HEK293 (cell line): ENCODE measurements around the gene MEOX1.
A peak's percentile ranks its signal among the peaks of the same experiment; 100 is the strongest.

Experiments used
- CTCF ChIA-PET: fragments of 350-600 bp; formaldehyde crosslinking; extraction: SDS; loops from one replicate; lab custom pipeline; 2021; ENCODE audit warnings: antibody characterized with exemption; lab: Yijun Ruan, JAX
- POLR2A ChIA-PET: fragments of 300-600 bp; formaldehyde crosslinking; extraction: SDS; loops from one replicate; lab custom pipeline; 2020; ENCODE audit warnings: antibody characterized with exemption, inconsistent platforms; lab: Yijun Ruan, JAX
- H3K27ac ChIP-seq: fragments of 200-500 bp; sonication (Bioruptor generic); 2 replicates; pipeline ENCODE4 v1.5.1; 2014; ENCODE audit warnings: low read depth, low read length, control low read depth, inconsistent platforms; ENCODE audit errors: extremely low read depth
- H3K36me3 ChIP-seq, 2 experiments: fragments of 200-500 bp in 1 of 2; sonication (Bioruptor generic) in 1 of 2; 1 replicate in 1 of 2; 2 replicates in 1 of 2; pipeline ENCODE4 v1.5.1; 2014 to 2017; ENCODE audit warnings: inconsistent platforms in 2 of 2, low read length in 2 of 2; ENCODE audit not compliant: control insufficient read depth in 2 of 2, insufficient read depth in 1 of 2
- H3K4me1 ChIP-seq: fragments of 200-500 bp; sonication (Bioruptor generic); 2 replicates; pipeline ENCODE4 v1.5.1; 2014; ENCODE audit warnings: mild to moderate bottlenecking, low read length, inconsistent platforms; ENCODE audit not compliant: control insufficient read depth, insufficient read depth
- H3K4me3 ChIP-seq: 2 replicates; pipeline ENCODE4 v1.5.1; 2011; ENCODE audit warnings: low read depth, mild to moderate bottlenecking, control low read depth, low read length, moderate library complexity
- H3K9me3 ChIP-seq: fragments of 200-500 bp; sonication (Bioruptor generic); 2 replicates; pipeline ENCODE4 v1.5.1; 2014; ENCODE audit warnings: low read depth, low read length, inconsistent platforms; ENCODE audit not compliant: control insufficient read depth, insufficient read depth
- BCL11B ChIP-seq: fragments of 450-650 bp; formaldehyde crosslinking; IDR thresholded peaks from 2 replicates; pipeline ENCODE4 v1.5.1; 2016; ENCODE audit warnings: low read depth, missing biosample characterization, missing genetic modification characterization
- KLF1 ChIP-seq: fragments of 450-650 bp; formaldehyde crosslinking; IDR thresholded peaks from 2 replicates; pipeline ENCODE4 v1.5.1; 2016; ENCODE audit warnings: missing biosample characterization, missing genetic modification characterization
- KLF16 ChIP-seq: fragments of 450-650 bp; formaldehyde crosslinking; IDR thresholded peaks from 2 replicates; pipeline ENCODE4 v1.5.1; 2017; ENCODE audit warnings: missing biosample characterization, missing genetic modification characterization
- KLF7 ChIP-seq: fragments of 450-650 bp; formaldehyde crosslinking; IDR thresholded peaks from 2 replicates; pipeline ENCODE4 v1.5.1; 2016; ENCODE audit warnings: missing biosample characterization, missing genetic modification characterization, borderline replicate concordance
- PRDM1 ChIP-seq: fragments of 450-650 bp; formaldehyde crosslinking; IDR thresholded peaks from 2 replicates; pipeline ENCODE4; 2016; ENCODE audit warnings: missing biosample characterization, missing genetic modification characterization
- RBAK ChIP-seq: fragments of 450-650 bp; formaldehyde crosslinking; IDR thresholded peaks from 2 replicates; pipeline ENCODE4 v1.5.1; 2016; ENCODE audit warnings: missing biosample characterization, missing genetic modification characterization
- ZBTB8A ChIP-seq: fragments of 450-650 bp; formaldehyde crosslinking; IDR thresholded peaks from 2 replicates; pipeline ENCODE4 v1.5.1; 2016; ENCODE audit warnings: missing biosample characterization, missing genetic modification characterization
- ZNF146 ChIP-seq: fragments of 450-650 bp; formaldehyde crosslinking; IDR thresholded peaks from 2 replicates; pipeline ENCODE4 v1.5.1; 2016; ENCODE audit warnings: missing biosample characterization, missing genetic modification characterization
- ZNF239 ChIP-seq: fragments of 450-650 bp; formaldehyde crosslinking; IDR thresholded peaks from 2 replicates; pipeline ENCODE4 v1.5.1; 2016; ENCODE audit warnings: missing biosample characterization, missing genetic modification characterization
- ZNF341 ChIP-seq: fragments of 450-650 bp; formaldehyde crosslinking; IDR thresholded peaks from 2 replicates; pipeline ENCODE4; 2016; ENCODE audit warnings: low read depth, missing biosample characterization, missing genetic modification characterization
- ZNF37A ChIP-seq: fragments of 450-650 bp; IDR thresholded peaks from 2 replicates; pipeline ENCODE4 v1.5.1; 2018; ENCODE audit warnings: missing biosample characterization, missing genetic modification characterization
- ZNF544 ChIP-seq: fragments of 450-650 bp; formaldehyde crosslinking; IDR thresholded peaks from 2 replicates; pipeline ENCODE4 v1.5.0; 2017; ENCODE audit warnings: missing biosample characterization, missing genetic modification characterization
- ZNF768 ChIP-seq: fragments of 450-650 bp; formaldehyde crosslinking; IDR thresholded peaks from 2 replicates; pipeline ENCODE4 v1.5.1; 2018; ENCODE audit warnings: missing biosample characterization, mild to moderate bottlenecking, missing genetic modification characterization
- ZSCAN23 ChIP-seq: fragments of 450-650 bp; formaldehyde crosslinking; IDR thresholded peaks from 2 replicates; pipeline ENCODE4 v1.5.1; 2016; ENCODE audit warnings: missing biosample characterization, missing genetic modification characterization
- TF ChIP-seq, protein P1 (sequence below): fragments of 450-650 bp; formaldehyde crosslinking; IDR thresholded peaks from 2 replicates; pipeline ENCODE4 v1.5.1; 2017; ENCODE audit warnings: missing biosample characterization, missing genetic modification characterization
- TF ChIP-seq, protein P2 (sequence below): fragments of 450-650 bp; formaldehyde crosslinking; IDR thresholded peaks from 2 replicates; pipeline ENCODE4 v1.5.1; 2016; ENCODE audit warnings: missing biosample characterization, missing genetic modification characterization, low read depth
- TF ChIP-seq, protein P3 (sequence below): fragments of 450-650 bp; formaldehyde crosslinking; IDR thresholded peaks from 2 replicates; pipeline ENCODE4 v1.5.1; 2017; ENCODE audit warnings: missing biosample characterization, missing genetic modification characterization
- TF ChIP-seq, protein P4 (sequence below): fragments of 450-650 bp; formaldehyde crosslinking; IDR thresholded peaks from 2 replicates; pipeline ENCODE4 v1.5.1; 2016; ENCODE audit warnings: missing biosample characterization, missing genetic modification characterization
- TF ChIP-seq, protein P5 (sequence below): fragments of 450-650 bp; formaldehyde crosslinking; IDR thresholded peaks from 2 replicates; pipeline ENCODE4 v1.5.1; 2016; ENCODE audit warnings: missing biosample characterization, missing genetic modification characterization

MEOX1 gene

DNA sequence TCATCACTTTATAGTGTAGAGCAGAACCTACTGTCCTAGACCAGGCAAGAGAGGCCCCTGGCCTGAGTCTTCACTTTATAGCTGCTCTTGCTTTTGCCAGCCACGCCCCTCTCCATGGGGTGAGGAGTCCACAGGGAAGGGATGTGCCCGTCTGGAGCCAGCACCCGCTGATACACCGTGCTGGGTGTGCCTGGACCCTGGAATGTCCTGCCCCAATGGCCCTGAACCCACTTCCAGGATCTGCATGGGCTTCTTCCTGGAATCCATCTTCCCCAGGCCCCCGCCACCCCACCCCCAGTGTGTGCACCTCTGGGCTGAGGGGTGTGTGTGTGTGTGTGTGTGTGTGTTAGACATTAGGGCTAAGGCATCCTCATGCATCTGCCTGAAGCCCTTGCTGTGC is 44.9 kb downstream of the MEOX1 start:
- Histone ChIP-seq H3K4me3 (no peak overlapping the region), H3K9me3 (no peaks in the 10 kb centered on the region), H3K36me3 (no peaks in the 10 kb centered on the region), H3K27ac (no peak overlapping the region), H3K4me1 (no peaks in the 10 kb centered on the region)
- TF ChIP-seq, protein P1, sequence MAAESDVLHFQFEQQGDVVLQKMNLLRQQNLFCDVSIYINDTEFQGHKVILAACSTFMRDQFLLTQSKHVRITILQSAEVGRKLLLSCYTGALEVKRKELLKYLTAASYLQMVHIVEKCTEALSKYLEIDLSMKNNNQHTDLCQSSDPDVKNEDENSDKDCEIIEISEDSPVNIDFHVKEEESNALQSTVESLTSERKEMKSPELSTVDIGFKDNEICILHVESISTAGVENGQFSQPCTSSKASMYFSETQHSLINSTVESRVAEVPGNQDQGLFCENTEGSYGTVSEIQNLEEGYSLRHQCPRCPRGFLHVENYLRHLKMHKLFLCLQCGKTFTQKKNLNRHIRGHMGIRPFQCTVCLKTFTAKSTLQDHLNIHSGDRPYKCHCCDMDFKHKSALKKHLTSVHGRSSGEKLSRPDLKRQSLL (tag by site-specific recombination): no peak
- TF ChIP-seq, protein P2, sequence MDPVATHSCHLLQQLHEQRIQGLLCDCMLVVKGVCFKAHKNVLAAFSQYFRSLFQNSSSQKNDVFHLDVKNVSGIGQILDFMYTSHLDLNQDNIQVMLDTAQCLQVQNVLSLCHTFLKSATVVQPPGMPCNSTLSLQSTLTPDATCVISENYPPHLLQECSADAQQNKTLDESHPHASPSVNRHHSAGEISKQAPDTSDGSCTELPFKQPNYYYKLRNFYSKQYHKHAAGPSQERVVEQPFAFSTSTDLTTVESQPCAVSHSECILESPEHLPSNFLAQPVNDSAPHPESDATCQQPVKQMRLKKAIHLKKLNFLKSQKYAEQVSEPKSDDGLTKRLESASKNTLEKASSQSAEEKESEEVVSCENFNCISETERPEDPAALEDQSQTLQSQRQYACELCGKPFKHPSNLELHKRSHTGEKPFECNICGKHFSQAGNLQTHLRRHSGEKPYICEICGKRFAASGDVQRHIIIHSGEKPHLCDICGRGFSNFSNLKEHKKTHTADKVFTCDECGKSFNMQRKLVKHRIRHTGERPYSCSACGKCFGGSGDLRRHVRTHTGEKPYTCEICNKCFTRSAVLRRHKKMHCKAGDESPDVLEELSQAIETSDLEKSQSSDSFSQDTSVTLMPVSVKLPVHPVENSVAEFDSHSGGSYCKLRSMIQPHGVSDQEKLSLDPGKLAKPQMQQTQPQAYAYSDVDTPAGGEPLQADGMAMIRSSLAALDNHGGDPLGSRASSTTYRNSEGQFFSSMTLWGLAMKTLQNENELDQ (tag by site-specific recombination): no peak
- TF ChIP-seq KLF1 (tag by site-specific recombination) (0 out of 2 replicates have a peak, but pooled peaks have one; percentile 37), ZSCAN23 (no peak), ZNF239 (no peak), ZNF146 (tag by site-specific recombination) (no peak), RBAK (tag by site-specific recombination) (no peak)
- TF ChIP-seq, protein P3, sequence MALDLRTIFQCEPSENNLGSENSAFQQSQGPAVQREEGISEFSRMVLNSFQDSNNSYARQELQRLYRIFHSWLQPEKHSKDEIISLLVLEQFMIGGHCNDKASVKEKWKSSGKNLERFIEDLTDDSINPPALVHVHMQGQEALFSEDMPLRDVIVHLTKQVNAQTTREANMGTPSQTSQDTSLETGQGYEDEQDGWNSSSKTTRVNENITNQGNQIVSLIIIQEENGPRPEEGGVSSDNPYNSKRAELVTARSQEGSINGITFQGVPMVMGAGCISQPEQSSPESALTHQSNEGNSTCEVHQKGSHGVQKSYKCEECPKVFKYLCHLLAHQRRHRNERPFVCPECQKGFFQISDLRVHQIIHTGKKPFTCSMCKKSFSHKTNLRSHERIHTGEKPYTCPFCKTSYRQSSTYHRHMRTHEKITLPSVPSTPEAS (tag by site-specific recombination): peak; percentile 82
- POLR2A ChIA-PET: no interaction called here
- CTCF ChIA-PET: interaction anchor here (0.6 to 1.3 kb wide), 4 partner anchors 10 to 123 kb away, joined by 3 to 4 read pairs (median 3); no protein-coding TSS in a partner anchor

DNA sequence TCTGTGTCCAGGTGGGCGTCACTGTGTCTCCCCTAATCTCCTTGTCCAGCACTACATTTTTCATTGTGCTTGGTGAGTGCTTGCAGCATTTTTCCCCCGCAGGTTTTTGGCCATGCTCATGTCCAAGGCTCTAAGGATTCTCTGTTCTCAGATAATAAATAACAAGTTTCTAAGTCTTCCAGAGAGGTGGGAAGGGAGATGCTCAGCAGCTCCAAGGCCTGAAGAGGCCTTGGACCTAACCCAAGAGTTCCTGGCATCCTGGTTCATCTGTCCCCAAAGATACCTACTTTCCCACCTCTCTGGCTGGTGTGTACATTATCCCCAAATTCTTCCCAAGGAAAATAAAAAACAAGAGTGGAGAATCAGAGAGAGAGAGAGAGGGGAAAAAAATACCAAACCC is 45.3 kb downstream of the MEOX1 start:
- no peak overlapping the region for H3K4me3 ChIP-seq
- no peak overlapping the region for H3K27ac ChIP-seq
- no peak for TF ChIP-seq BCL11B (tag by site-specific recombination)
- TF ChIP-seq ZBTB8A: no peak
- TF ChIP-seq ZNF544 (tag by site-specific recombination): no peak
- TF ChIP-seq ZNF341 (tag by site-specific recombination): no peak
- no peak for TF ChIP-seq KLF7
- TF ChIP-seq KLF16 (tag by site-specific recombination): no peak
- TF ChIP-seq, protein P4, sequence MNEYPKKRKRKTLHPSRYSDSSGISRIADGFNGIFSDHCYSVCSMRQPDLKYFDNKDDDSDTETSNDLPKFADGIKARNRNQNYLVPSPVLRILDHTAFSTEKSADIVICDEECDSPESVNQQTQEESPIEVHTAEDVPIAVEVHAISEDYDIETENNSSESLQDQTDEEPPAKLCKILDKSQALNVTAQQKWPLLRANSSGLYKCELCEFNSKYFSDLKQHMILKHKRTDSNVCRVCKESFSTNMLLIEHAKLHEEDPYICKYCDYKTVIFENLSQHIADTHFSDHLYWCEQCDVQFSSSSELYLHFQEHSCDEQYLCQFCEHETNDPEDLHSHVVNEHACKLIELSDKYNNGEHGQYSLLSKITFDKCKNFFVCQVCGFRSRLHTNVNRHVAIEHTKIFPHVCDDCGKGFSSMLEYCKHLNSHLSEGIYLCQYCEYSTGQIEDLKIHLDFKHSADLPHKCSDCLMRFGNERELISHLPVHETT (tag by site-specific recombination): no peak
- TF ChIP-seq PRDM1 (tag by site-specific recombination): no peak
- no peak for TF ChIP-seq ZNF37A (tag by site-specific recombination)
- TF ChIP-seq ZNF768 (tag by site-specific recombination): no peak
- no peak for TF ChIP-seq KLF1 (tag by site-specific recombination)
- TF ChIP-seq, protein P5, sequence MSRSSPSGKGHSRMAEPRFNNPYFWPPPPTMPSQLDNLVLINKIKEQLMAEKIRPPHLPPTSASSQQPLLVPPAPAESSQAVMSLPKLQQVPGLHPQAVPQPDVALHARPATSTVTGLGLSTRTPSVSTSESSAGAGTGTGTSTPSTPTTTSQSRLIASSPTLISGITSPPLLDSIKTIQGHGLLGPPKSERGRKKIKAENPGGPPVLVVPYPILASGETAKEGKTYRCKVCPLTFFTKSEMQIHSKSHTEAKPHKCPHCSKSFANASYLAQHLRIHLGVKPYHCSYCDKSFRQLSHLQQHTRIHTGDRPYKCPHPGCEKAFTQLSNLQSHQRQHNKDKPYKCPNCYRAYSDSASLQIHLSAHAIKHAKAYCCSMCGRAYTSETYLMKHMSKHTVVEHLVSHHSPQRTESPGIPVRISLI (tag by site-specific recombination): no peak
- H3K4me1 ChIP-seq: no peaks in the 10 kb centered on the region
- POLR2A ChIA-PET: no interaction called here
- CTCF ChIA-PET: interaction anchor here (0.6 to 1.3 kb wide), 4 partner anchors 10 to 124 kb away, joined by 3 read pairs; no protein-coding TSS in a partner anchor
- no peaks in the 10 kb centered on the region for H3K36me3 ChIP-seq
- no peaks in the 10 kb centered on the region for H3K9me3 ChIP-seq
